Tibial nerve (tissue), 3 donors: ENCODE data around the gene LRBA.

Experiments used
- POLR2A ChIP-seq, 2 donors: fragments of 450-650 bp; IDR thresholded peaks; one replicate each; pipeline ENCODE4 v1.6.1; 2017; ENCODE audit warnings: antibody characterized with exemption in 2 of 2, mild to moderate bottlenecking in 2 of 2, moderate library complexity in 2 of 2
- TF ChIP-seq, protein P1 (sequence below), 5 experiments: fragments of 200-600 bp in 3 of 5; fragments of 450-650 bp in 2 of 5; sonication (generic) in 3 of 5; IDR thresholded peaks; one replicate each; pipeline ENCODE4 v1.5.1; 2016 to 2019; ENCODE audit warnings: antibody characterized with exemption in 5 of 5, mild to moderate bottlenecking in 3 of 5, moderate library complexity in 2 of 5

DNA sequence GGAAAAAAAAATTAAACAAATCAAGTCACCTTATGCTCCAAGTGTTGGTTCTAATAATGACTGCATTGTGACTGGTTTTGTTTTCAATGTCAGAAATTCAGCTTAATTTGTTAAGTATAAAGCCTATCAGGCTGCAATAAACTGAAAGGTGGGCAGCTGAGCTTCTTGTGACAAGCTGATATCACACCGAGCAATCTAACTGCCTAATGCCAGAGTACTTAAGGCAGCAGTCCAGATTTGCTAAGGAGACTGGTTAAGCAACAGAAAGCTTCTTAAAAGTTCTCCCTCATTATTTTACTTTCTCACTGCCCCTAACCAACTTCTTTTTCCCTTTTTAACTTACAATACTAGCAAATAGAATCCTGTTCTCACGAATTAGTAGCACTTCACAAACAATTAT lies 232.2 kb downstream of the LRBA start:
- TF ChIP-seq, protein P1, sequence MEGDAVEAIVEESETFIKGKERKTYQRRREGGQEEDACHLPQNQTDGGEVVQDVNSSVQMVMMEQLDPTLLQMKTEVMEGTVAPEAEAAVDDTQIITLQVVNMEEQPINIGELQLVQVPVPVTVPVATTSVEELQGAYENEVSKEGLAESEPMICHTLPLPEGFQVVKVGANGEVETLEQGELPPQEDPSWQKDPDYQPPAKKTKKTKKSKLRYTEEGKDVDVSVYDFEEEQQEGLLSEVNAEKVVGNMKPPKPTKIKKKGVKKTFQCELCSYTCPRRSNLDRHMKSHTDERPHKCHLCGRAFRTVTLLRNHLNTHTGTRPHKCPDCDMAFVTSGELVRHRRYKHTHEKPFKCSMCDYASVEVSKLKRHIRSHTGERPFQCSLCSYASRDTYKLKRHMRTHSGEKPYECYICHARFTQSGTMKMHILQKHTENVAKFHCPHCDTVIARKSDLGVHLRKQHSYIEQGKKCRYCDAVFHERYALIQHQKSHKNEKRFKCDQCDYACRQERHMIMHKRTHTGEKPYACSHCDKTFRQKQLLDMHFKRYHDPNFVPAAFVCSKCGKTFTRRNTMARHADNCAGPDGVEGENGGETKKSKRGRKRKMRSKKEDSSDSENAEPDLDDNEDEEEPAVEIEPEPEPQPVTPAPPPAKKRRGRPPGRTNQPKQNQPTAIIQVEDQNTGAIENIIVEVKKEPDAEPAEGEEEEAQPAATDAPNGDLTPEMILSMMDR (IDR thresholded peaks at IDR 0.05), result no peak
- no peak for TF ChIP-seq POLR2A (IDR thresholded peaks at IDR 0.05)
